Measurements from ENCODE around the gene SLC43A1. TPM values are rescaled to one million over a fixed set of nuclear protein-coding genes. Genes with fewer than 3 reads are reported as not detected.

The SLC43A1 gene
- total RNA-seq, 1 donor from 2014 or later = 11.7 TPM

GRCh38 chr11:57527056-57527631 is 11.6 kb upstream of the SLC43A1 start:
- peak; percentile 53 for DNase-seq

GRCh38 chr11:57523419-57523818 is 7.9 kb upstream of the SLC43A1 start:
- DNase-seq = no peak

- no peak for DNase-seq
Observed at GRCh38 chr11:57521116-57521515, 5.6 kb upstream of the SLC43A1 start.

- DNase-seq = no peak
Observed at GRCh38 chr11:57516061-57516443, 550 bp upstream of the SLC43A1 start.

GRCh38 chr11:57514538-57515331 is 767 bp downstream of the SLC43A1 start:
- DNase-seq = no peak

- no peak for DNase-seq
Observed at GRCh38 chr11:57513911-57514537, 1.5 kb downstream of the SLC43A1 start.

- no peak for DNase-seq
Observed at GRCh38 chr11:57513452-57513795, 2.1 kb downstream of the SLC43A1 start.

- DNase-seq = no peak
Observed at GRCh38 chr11:57512646-57513451, 2.7 kb downstream of the SLC43A1 start.

- no peak for DNase-seq
Observed at GRCh38 chr11:57511741-57512430, 3.6 kb downstream of the SLC43A1 start.

- DNase-seq = no peak
Observed at GRCh38 chr11:57508341-57509170, 6.9 kb downstream of the SLC43A1 start.

GRCh38 chr11:57506522-57506921 is 9.0 kb downstream of the SLC43A1 start:
- DNase-seq = no peak

GRCh38 chr11:57504511-57504910 is 11.0 kb downstream of the SLC43A1 start:
- no peak for DNase-seq

GRCh38 chr11:57502870-57503269 is 12.6 kb downstream of the SLC43A1 start:
- DNase-seq = no peak

GRCh38 chr11:57502376-57502775 is 13.1 kb downstream of the SLC43A1 start:
- no peak for DNase-seq

GRCh38 chr11:57501953-57502352 is 13.5 kb downstream of the SLC43A1 start:
- DNase-seq = no peak

GRCh38 chr11:57500926-57501325 is 14.6 kb downstream of the SLC43A1 start:
- no peak for DNase-seq

- DNase-seq = no peak
Observed at GRCh38 chr11:57500515-57500914, 15.0 kb downstream of the SLC43A1 start.

- DNase-seq = no peak
Observed at GRCh38 chr11:57499983-57500461, 15.5 kb downstream of the SLC43A1 start.

GRCh38 chr11:57499413-57499982 is 16.0 kb downstream of the SLC43A1 start:
- DNase-seq = peak; percentile 75

GRCh38 chr11:57498540-57498939 is 17.0 kb downstream of the SLC43A1 start:
- no peak for DNase-seq

Measured in skin of body (tissue), 2 donors.